Measurements from ENCODE around the gene RBFOX2.

DNA sequence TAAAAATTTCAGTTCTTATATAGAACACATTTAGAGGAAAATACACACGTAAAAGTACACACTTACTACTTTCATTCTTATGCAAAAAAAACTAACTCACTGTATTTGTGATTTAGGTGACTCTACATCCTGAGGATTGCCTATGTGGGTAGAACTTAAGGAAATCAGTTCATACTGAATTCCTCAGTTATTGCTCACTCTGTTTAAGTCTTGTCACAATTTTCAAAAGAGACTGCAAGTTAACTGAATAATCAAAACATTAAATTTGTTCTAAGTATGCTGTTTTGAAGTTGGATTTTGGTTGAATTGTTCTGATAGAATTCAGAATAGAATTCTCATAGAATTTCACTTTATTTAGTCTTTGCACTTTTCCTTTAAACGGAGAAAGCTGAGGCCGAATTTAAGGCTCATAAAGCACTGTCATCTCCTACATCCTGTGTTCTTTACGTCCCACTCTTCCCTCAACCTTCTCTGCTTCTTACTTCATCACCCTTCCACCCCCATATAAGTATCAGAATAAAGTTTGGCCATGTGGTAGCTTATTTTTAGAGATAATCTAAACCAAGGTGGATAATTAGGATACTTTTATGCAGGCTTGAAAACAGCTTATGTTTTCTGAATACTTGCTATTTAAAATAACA is 251.2 kb downstream of the RBFOX2 start:
- TF ChIP-seq CTCF (IDR thresholded peaks at IDR 0.05) (no peak), POLR2A (IDR thresholded peaks at IDR 0.05) (no peak), POLR2AphosphoS5 (IDR thresholded peaks at IDR 0.05; ENCODE audit: insufficient read depth in 1 of 2, low read depth in 1 of 2) (no peak)
